Fibroblast of peridontal ligament (primary cell): ENCODE data around the gene MACF1.

Experiments
- DNase-seq: peaks from one replicate; pipeline ENCODE4 v3.0.0-alpha.2; 2010; ENCODE audit errors: extremely low read depth

Gene MACF1

DNA sequence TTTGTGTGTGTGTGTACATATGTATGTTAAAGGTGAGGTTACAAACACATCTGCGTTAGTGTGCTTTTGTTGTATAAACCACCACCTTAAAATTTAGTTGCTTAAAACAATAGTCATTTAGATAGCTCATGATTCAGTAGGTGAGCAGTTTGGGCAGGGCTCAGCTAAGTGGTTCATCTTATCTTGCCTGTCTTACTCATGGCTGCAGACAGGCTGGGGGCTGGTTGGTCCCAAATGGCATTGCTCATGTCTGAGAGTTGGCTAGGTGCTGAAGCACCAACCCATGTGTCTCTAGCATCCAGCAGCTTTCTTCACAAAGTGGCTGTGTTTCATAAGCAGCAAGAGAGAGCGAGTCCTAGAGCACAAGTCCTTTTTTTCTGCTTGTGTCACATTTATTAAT is 91.4 kb downstream of the MACF1 start:
- no peak for DNase-seq

DNA sequence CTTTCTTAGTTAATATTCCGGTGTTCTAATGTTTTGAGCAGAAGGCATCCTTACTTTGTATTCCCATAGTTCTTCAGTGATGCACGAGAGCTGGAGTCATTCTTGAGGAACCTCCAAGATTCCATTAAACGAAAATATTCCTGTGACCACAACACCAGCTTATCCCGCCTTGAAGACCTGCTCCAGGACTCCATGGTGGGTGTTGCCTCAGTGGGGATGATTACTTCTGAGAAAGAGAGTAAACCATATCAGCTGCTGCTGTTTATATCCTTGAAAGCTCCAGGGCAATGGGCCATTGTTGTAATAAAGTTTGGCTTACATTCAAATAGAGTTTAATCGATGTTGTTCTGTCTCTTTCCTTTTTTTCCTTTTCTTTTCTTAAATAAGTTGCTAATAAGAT is 93.1 kb downstream of the MACF1 start:
- peak; percentile 76 for DNase-seq

DNA sequence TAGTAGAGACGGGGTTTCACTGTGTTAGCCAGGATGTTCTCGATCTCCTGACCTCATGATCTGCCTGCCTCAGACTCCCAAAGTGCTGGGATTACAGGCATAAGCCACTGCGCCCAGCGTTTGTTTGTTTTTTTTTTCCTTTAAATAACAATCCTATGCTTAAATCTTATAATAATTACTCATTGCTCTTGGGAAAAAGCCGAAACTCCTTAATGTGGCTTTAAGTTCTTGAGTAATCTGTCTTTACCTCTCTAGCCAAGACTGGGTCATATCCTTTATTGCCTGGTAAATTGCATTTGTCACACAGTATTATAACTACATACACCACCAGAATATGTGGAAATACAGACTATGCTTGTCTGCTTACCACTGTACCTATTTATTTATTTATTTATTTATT is 97.1 kb downstream of the MACF1 start:
- peak; percentile 52 for DNase-seq

DNA sequence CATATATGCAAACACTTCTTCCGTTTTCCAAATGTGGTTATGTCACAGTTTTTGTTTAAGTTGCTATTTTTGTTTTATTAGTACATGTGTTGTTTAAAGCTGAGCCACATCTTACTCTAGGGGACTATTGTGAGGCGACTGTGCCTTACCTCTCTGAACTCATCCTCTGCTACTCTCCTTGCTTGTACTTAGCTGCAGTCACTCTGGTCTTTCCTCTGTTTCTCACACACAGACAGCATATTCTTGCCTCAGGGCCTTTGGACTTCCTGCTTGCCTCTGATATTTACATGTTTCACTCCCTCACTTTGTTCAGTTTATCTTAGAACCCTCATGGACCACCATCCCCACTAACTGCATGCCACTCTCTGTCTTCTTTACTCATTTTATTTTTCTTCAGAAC is 101.1 kb downstream of the MACF1 start:
- no peak for DNase-seq

DNA sequence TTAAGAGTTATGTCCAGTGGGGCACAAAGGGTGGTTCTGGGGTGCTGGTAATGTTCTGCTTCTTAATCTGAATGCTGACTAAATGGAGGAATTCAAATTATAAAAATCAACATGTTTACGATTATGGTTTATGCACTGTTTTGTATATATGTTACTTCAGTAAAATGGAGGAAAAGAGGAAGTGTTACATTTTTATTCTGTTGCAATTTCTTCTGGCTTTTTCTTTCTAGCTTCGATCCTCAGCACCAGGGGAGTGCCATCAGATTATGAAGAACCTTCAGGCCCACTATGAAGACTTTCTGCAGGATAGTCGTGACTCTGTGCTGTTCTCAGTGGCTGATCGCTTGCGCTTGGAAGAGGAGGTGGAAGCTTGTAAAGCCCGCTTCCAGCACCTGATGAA is 105.5 kb downstream of the MACF1 start:
- no peak for DNase-seq

DNA sequence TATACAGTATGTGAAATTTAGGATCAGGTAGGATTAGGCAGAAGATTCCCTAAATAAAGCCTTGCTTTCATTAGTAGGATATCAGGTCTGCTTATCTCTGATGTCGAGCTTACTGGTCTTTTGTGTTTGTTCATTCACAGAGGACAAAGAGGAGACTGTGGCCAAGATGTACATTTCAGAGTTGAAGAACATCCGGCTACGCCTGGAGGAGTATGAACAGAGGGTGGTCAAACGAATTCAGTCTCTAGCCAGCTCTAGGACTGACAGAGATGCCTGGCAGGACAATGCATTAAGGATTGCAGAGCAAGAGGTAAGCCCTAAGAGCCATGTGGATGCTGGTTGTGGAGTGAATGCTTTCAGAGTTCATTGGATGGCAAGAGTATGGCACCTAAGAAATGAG is 106.2 kb downstream of the MACF1 start:
- DNase-seq, result no peak

DNA sequence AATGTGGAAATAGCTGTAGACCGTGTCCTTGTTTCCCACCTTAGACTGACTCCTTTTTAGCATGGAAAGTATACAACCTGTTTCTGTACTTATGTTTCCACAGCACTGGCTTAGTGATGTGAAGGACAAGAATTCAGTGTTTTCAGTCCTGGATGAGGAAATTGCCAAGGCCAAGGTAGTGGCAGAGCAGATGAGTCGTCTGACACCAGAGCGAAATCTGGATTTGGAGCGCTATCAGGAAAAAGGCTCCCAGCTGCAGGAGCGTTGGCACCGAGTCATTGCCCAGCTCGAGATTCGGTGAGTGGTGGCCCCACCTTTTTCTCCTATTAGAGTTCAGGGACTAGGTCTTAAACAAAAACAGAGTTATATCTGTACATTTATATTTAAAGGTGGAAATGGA is 112.6 kb downstream of the MACF1 start:
- DNase-seq, result no peak

DNA sequence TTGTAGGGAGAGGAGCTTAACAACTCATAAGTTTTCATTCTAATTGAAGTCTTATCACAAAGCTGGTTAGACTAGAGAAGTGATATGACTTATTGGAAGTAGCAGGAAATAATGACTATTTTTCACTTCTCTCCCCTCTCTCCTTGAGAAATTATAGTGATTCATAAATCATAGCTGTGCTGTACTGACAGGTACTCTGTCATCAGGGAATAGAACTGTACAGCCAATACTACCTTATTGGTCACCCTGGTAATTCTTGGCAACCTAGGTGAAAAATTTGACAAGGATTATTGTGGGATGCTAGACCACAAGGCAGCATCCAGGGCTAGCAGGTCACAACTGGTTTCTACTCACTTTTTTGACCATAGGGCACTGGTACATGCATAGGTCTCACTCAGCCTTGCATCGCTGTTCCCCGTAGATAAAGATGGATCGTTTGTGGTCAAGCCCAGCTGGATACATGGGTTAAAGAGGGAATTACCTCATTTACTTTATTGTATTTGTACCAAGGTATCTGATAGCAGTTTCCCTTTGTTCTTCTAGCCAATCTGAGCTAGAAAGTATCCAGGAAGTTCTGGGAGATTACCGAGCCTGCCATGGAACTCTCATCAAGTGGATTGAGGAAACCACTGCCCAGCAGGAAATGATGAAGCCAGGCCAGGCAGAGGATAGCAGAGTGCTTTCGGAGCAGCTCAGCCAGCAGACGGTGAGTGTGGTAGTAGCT is 113.6 kb downstream of the MACF1 start:
- no peak for DNase-seq

DNA sequence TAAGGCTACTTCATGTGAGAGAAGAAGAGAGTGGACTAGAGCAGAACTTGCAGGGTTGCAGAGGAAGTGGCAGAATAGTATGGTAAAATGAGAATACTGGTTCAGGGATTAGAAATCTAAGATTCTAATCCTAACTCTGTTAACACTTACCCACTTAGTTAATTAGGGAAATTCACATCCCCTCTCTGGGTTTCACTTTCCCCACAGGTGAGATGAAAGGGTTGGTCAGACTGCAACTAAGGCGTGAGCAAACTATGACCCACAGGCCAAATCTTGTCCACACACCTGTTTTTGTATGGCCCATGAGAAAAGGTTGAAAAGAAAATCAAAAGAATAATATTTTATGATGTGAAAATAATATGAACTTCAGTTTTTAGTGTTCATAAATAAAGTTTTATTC is 117.5 kb downstream of the MACF1 start:
- DNase-seq, result no peak

DNA sequence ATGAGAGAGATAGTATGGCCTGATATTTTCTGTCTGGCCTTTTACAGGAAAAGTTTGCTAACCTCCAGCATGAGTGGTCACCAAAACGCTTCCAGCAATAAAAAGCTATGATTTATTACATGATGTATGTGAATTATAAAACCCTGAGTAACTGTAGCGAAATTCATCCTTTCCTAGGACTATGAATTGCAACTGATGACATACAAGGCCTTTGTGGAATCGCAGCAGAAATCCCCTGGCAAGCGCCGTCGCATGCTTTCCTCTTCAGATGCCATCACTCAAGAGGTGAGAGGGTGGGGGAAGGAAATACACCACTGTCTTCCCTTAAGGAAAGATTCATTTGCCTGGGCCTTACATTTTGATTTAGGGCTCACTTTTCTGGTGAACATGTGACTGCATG is 117.9 kb downstream of the MACF1 start:
- DNase-seq, result no peak

DNA sequence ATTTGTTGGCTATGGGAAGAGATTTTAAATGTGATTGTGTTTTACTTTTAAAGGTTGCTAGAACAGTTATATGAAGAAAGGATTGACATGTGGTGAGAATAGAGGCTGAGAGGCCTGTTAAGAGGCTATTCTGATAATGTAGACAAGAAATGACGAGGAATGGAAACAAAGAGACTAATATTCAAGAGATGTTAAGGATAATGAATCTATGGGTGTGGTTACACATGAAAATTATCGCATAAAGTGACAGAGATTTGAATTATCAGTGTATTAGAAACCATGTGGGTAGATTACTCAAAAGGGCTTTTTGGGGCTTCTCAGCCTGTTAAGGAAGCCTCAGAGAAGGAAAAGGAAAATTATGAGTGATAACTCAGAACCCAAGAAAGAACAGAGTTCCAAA is 120.4 kb downstream of the MACF1 start:
- no peak for DNase-seq

DNA sequence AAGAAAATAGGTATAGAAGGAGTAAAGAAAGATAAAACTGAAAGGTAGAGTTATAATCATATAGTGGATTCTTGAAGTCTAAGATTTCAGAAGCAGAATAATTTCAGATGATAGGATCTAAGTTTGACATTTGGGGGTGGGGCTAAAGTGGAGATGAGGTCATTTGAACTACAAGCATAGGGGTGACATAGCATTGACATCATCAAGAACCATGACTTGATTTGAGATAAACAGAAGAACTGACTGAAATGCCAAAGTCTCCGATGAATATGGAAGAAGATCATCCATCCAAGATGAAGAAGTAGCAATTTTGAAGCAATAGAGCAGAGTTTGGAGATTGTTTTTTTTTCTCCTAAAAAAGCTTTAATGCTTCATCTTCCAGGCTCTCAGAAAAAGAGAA is 122.3 kb downstream of the MACF1 start:
- no peak for DNase-seq

DNA sequence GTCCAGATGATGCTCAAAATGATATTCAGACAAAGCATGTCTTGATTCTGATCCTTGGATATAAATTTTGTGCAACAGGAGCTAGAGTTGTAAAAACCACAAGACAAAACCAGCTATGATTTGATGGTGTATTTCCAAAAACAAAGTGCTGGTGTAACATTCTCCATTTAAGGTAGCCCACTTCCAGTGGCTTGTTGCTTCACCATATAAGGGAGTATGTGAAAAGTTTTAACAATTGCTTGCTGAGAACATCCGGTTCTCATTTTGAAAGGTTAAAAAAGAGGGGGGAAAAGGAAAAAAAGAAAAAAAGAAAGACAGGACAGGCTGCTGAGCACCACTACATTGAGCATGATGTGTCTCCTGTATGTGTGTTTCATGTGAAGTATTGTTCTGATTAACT is 123.6 kb downstream of the MACF1 start:
- peak; percentile 19 for DNase-seq

DNA sequence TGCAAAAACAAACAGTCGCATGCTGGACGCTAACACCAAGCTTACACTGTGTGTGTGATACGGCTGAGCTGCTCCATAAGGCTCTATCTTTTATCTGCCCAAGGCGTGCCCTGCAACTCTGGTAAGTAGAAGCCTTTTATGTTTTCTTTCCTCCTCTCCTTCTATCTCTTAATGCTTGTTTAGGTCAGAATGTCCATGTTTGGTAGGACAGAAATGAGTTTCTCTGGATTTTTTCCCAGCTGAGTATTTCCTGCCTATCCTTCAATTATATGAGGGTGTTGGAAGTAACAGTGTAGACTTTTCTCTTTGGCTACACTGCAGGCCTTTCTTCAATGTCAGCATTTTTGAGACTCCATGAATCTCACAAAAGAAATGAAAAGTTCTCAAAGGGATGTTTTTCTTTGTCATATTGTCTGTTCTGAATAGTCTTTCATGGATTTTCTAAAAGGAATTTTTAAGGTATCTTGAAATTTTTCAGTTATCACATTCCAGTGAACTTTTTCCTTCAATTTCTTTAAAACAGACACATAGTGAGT is 124.2 kb downstream of the MACF1 start:
- DNase-seq, result no peak

DNA sequence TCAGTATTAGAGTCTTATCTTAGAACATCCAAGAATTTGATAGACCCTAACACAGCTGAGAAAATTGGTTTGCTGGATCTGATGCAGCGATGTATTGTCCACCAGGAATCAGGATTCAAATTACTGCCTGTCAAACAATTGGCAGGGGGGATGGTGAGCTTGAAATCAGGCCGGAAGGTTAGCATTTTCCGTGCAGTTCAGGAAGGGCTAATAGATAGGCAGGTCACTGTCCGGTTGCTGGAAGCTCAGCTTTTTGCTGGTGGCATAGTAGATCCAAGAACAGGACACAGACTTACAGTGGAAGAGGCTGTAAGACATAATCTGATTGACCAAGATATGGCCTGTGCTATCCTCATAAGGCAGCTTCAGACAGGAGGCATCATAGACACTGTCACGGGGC is 127.2 kb downstream of the MACF1 start:
- DNase-seq, result no peak

DNA sequence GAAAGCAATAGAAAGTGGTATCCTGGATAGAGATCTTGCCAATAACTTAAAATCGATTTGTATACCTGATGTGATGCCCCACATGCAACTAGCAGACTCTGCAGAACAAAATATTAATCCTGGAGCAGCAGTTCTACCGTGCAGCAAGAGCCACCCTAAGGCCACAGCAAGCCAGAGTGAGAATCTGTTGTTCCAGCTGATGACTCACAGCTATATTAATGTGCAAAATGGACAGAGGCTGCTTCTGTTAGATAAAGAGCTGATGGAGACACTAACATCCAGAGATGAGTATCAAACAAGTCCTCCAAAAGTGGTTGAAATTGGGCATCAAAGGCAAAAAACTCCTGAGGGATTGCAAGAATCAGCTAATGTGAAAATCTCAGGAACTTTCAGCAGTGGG is 127.8 kb downstream of the MACF1 start:
- no peak for DNase-seq

DNA sequence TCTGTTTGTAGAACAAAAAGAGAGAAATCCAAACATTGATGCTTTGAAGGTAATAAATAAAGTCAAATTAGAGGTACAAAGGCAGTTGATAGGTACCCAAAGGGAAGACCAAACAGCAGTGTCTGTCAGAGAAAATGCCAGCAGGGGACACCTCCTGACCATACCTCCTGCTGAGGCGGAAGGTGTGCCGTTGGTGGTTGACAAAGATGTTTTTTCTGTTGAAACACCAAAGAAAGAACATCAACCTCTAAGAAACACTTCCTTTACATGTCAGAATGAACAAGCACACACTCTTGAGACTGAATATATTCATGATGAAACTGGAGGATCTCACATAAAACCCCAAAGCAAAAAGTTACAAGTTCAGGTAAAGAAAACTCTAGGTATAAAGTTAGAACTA is 128.3 kb downstream of the MACF1 start:
- no peak for DNase-seq

DNA sequence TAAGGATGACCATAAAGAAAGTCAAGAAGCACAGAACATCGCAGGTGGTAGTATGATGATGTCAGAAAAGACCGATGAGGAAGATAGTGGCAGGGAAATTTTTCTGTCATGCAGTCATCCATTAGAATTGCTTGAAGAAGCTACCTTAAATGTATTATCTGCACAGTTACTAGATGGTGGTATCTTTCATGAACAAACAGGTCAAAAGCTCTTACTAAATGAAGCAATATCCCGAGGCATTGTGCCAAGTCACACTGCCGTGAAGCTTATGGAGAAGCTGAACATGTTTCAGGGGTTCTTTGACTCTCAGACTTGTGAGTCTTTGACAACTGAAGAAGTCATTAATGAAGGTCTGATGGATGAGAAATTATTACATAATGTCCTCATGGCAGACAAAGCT is 128.8 kb downstream of the MACF1 start:
- no peak for DNase-seq

DNA sequence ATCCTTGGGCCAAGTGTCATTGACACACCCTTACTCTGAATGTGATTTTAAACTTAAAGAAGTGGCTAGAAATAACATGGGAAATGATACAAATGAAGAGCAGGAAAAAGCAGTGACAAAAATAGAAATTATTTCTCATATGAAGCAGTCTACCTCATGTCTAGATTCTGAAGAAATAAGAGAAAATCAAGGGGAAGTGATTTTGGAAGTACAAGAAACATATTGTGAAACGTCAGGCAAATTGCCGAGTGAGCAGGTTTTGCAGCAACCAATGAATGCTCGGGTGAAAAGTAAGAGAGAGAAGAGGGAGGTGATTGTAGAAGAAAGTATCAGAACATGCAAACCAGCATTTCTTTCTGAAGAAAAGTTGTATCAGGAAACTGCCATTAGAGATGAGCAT is 130.7 kb downstream of the MACF1 start:
- DNase-seq, result no peak

DNA sequence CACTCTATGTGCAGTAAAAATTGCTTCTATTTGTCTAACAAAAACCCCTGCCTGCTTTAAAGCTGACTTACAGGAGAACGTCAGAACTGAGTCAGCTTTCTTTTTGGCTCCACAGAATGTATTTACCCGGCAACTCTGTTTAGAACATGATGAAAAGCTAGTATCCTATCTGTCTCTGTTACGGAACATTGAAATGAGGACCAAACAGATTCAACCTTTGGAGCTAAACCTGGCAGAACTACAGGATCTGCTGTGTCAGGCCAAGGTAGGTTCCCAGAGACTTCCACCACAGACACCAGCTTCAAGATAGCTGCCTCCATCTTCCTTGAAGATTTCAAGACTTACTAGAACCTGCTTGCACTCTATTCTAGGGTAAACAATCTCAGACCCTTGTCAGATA is 132.6 kb downstream of the MACF1 start:
- DNase-seq, result no peak

DNA sequence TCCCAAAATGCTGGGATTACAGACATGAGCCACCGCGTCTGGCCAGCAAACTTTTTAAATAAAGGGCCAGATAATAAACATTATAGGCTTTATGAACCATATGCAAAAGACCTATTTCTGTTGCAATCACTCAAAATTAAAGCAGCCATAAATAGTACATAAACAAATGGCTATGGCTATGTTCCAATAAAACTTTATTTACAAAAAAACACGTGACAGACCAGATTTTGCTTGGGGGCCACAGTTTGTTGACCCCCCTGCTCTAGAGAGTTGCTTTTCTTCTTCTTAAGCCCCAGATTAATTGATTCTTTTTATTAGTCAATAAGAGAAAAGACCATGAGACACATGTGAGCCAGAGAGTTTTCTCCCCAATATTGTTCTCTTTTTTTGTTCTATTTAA is 138.3 kb downstream of the MACF1 start:
- DNase-seq, result no peak

DNA sequence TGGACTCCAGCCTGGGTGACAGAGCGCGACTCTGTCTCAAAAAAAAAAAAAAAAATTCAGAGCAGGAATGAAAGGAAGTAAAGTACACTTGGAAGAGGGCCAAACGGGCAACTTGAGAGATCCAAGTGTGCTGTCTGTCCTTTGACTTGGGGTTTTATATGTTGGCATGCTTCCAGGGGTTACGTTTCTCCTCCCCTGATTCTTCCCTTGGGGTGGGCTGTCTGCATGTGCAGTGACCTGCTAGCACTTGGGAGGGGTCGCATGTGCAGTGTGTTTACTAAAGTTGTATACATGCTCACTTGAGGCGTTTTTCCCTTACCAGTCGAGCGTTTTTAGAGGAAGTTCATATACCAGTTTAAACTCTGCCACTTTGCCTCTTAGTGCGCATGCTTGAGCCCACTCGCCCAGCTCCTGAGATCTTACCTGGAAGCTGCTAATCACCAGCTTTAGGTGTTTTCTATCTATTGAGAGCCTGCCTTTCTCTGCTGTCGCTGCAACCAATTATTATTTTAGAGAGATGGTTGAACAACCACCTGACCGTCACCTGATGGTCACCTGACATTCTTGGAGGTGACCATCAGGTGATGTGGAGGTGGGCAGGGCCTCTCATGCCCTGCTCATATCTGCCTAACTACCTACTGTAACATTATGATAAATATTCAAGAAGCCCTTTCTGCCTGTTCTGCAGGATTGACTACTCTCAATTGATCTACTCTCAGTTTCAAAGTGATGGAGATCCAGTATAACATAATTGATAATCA is 140.1 kb downstream of the MACF1 start:
- DNase-seq, result no peak

DNA sequence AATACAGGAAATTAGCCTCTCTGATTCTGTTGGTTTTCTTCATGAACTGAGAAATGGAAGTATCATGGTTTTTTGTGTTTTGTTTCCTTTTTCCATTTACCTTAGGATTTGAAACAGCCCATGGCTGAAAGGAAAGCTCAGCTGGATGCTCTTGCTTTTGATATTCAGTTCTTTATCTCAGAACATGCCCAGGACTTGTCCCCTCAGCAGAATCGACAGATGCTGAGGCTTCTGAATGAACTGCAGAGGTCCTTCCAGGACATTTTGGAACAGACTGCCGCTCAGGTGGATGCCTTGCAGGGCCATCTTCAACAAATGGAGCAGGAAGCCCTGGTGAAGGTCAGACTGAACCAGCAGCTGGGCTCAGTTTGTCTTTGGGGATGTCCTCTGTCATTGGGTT is 142.4 kb downstream of the MACF1 start:
- DNase-seq, result no peak
